ENCODE data around the gene HMHB1. TPM values are rescaled to one million over a fixed set of nuclear protein-coding genes. Genes with fewer than 3 reads are reported as not detected.
"Not testable (repeated sequence)": the region's sequence is repeated elsewhere in the genome, so short reads cannot be mapped to it uniquely, and the experiment has no call there.

Gene HMHB1
- total and polyA plus RNA-seq, 2 experiments from 2014 or later, result not detected

GRCh38 chr5:143805861-143806260 is 6.1 kb upstream of the HMHB1 start:
- Histone ChIP-seq H3K4me3 (no peak overlapping the region), H3K27me3 (no peaks in the 10 kb centered on the region), H3K4me1 (ENCODE audit: low read depth) (no peaks in the 10 kb centered on the region), H3K27ac (no peak overlapping the region), H3K36me3 (no peaks in the 10 kb centered on the region), H3K9me3 (ENCODE audit: low read depth) (no peaks in the 10 kb centered on the region)
- no peak for TF ChIP-seq CTCF (IDR thresholded peaks at IDR 0.05; ENCODE audit: low read depth, low read length)
- DNase-seq (ENCODE audit: low read depth in 1 of 2, low spot score in 1 of 2), result no peak

- no peaks in the 10 kb centered on the region for H3K4me1 ChIP-seq (ENCODE audit: low read depth)
These were observed 5.4 kb upstream of the HMHB1 start for GRCh38 chr5:143806579-143806978.

DNA sequence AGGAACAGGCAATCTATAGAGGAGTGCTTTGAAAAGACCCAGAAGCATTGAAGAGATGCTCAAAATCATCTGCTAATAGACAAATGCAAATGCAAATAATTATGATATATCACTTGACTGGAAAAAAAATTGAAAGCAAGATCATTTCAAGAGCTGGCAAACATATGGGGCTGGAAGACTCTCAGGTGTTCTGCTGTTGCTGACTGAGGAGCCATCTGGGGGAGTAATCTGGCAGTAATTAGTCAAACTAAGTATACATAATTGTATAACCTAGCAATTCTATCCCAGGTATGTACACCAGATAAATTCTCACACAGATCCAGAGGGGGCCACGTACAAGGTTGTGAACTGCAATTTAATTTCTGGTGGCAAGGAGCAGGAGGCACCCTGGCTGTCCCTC is 4.6 kb upstream of the HMHB1 start:
- no peak overlapping the region for H3K27ac ChIP-seq
- H3K27me3 ChIP-seq, result no peaks in the 10 kb centered on the region
- H3K9me3 ChIP-seq (ENCODE audit: low read depth), result no peaks in the 10 kb centered on the region
- no peaks in the 10 kb centered on the region for H3K36me3 ChIP-seq
- TF ChIP-seq CTCF (IDR thresholded peaks at IDR 0.05; ENCODE audit: low read depth, low read length), result no peak
- no peak overlapping the region for H3K4me3 ChIP-seq
- DNase-seq (ENCODE audit: low read depth in 1 of 2, low spot score in 1 of 2), result no peak
- no peaks in the 10 kb centered on the region for H3K4me1 ChIP-seq (ENCODE audit: low read depth)

More at GRCh38 chr5:143806579-143806978, 5.4 kb upstream of the HMHB1 start:
- Histone ChIP-seq H3K27me3 (no peaks in the 10 kb centered on the region), H3K4me3 (no peak overlapping the region), H3K27ac (no peak overlapping the region), H3K9me3 (ENCODE audit: low read depth) (no peaks in the 10 kb centered on the region), H3K36me3 (no peaks in the 10 kb centered on the region)
- DNase-seq (ENCODE audit: low read depth in 1 of 2, low spot score in 1 of 2), result peak in 1 of 2 donors; percentile 12
- TF ChIP-seq CTCF (IDR thresholded peaks at IDR 0.05; ENCODE audit: low read depth, low read length), result no peak

GRCh38 chr5:143816370-143816769 is 4.4 kb downstream of the HMHB1 start:
- not testable (repeated sequence) for H3K4me1 ChIP-seq (ENCODE audit: low read depth)

DNA sequence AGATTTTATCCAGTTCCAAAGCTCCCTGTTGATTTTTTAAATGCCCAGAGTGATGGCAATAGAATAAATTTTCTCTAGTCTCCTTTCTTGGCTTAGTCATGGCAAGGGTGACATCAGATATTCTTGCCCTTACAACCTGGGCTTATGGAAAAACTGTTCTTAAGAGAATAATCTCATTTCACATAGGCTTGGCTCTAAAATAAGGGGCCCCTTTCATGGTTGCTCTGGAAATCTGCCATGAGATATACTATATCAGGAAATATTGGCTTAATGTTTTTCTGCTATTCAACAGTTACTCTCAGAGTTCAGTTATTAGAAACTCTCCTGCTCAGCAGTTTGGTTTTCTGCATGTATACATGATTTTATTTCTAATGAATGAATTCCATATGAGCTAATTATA is 7.8 kb downstream of the HMHB1 start:
- no peaks in the 10 kb centered on the region for H3K36me3 ChIP-seq
- no peaks in the 10 kb centered on the region for H3K27me3 ChIP-seq
- H3K27ac ChIP-seq, result no peak overlapping the region
- H3K9me3 ChIP-seq (ENCODE audit: low read depth), result no peaks in the 10 kb centered on the region
- no peak for DNase-seq (ENCODE audit: low read depth in 1 of 2, low spot score in 1 of 2)
- TF ChIP-seq CTCF (IDR thresholded peaks at IDR 0.05; ENCODE audit: low read depth, low read length), result no peak
- H3K4me3 ChIP-seq, result no peak overlapping the region
- H3K4me1 ChIP-seq (ENCODE audit: low read depth), result no peaks in the 10 kb centered on the region

More at GRCh38 chr5:143816370-143816769, 4.4 kb downstream of the HMHB1 start:
- H3K27me3 ChIP-seq; H3K27ac ChIP-seq; DNase-seq (ENCODE audit: low read depth in 1 of 2, low spot score in 1 of 2); H3K4me3 ChIP-seq; H3K36me3 ChIP-seq; H3K9me3 ChIP-seq (ENCODE audit: low read depth): not testable (repeated sequence)

- H3K36me3 ChIP-seq, result no peaks in the 10 kb centered on the region
- H3K27ac ChIP-seq, result no peak overlapping the region
- no peak for TF ChIP-seq CTCF (IDR thresholded peaks at IDR 0.05; ENCODE audit: low read depth, low read length)
- H3K9me3 ChIP-seq (ENCODE audit: low read depth), result no peaks in the 10 kb centered on the region
- H3K4me1 ChIP-seq (ENCODE audit: low read depth), result no peaks in the 10 kb centered on the region
- no peak overlapping the region for H3K4me3 ChIP-seq
- no peaks in the 10 kb centered on the region for H3K27me3 ChIP-seq
- no peak for DNase-seq (ENCODE audit: low read depth in 1 of 2, low spot score in 1 of 2)
These were observed 8.5 kb downstream of the HMHB1 start for GRCh38 chr5:143820451-143820850.

Data from cardiac muscle cell (in vitro differentiated cells and primary cell).